ENCODE measurements around the gene STK38.

DNA sequence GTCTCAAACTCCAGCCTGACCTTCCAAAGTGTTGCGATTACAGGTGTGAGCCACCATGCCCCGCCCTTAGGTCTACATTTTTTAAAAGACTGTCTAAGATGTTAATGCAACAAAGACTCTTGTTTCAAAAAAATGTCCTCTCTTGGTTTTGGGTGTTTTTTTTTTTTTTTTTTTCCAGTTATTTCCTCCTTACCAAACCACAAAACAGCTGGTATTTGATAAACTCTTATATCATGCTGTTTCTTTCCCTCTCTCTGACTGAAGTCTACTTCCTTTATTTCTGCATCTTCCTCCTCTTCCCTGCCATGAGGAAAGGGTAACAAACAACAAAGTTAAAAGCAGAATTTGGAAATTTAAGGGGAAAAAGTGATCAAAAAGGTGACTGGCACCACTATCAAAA lies 21.2 kb downstream of the STK38 start:
- TF ChIP-seq ZNF565 (CRISPR knock-in tag; conservative IDR thresholded peaks at IDR 0.05; ENCODE audit: low read depth) = no peak
- TF ChIP-seq ZNF8 (CRISPR knock-in tag; IDR thresholded peaks at IDR 0.05) = no peak
- TF ChIP-seq TCF4 (CRISPR knock-in tag; IDR thresholded peaks at IDR 0.05; ENCODE audit: borderline replicate concordance) = no peak
